WTC11 (cell line): ENCODE results near the gene MAPK12. TPM values are rescaled to one million over a fixed set of nuclear protein-coding genes. Genes with fewer than 3 reads are reported as not detected.

ENCODE experiments used
- ATAC-seq: fragments of 200-7000 bp; cut with Tn5 transposase; 2 replicates; pipeline ENCODE4 v1.10.0; 2021; ENCODE audit warnings: mild to moderate bottlenecking, moderate library complexity
- CTCF ChIA-PET: fragments of 300-600 bp; sonication (Branson Sonifier 250); formaldehyde crosslinking; loops from one replicate; lab custom pipeline; 2021; ENCODE audit warnings: antibody characterized with exemption; lab: Charles Lee
- POLR2A ChIA-PET: fragments of 350-600 bp; sonication (Branson Sonifier 250); formaldehyde crosslinking; loops from one replicate; lab custom pipeline; 2021; ENCODE audit warnings: antibody characterized with exemption; lab: Charles Lee
- DNase-seq: peaks from one replicate; pipeline ENCODE4 v3.0.0; 2021; ENCODE audit warnings: low spot score
- H3K27ac Mint-ChIP-seq: 2 replicates; pipeline ENCODE4 v1.8.0; 2021; ENCODE audit warnings: mixed read lengths
- H3K27me3 Mint-ChIP-seq: 2 replicates; pipeline ENCODE4 v1.8.0; 2021; ENCODE audit warnings: low read depth, mild to moderate bottlenecking, moderate library complexity, mixed read lengths
- H3K36me3 Mint-ChIP-seq: 2 replicates; pipeline ENCODE4 v1.8.0; 2021; ENCODE audit warnings: mixed read lengths
- H3K4me1 Mint-ChIP-seq: 2 replicates; pipeline ENCODE4 v1.8.0; 2022; ENCODE audit warnings: mixed read lengths
- H3K4me3 Mint-ChIP-seq: 2 replicates; pipeline ENCODE4 v1.8.0; 2021; ENCODE audit warnings: mild to moderate bottlenecking, moderate library complexity, mixed read lengths
- H3K9me3 Mint-ChIP-seq: 2 replicates; pipeline ENCODE4 v1.8.0; 2021; ENCODE audit warnings: mixed read lengths
- AR ChIP-seq: fragments of 250-450 bp; sonication (Bioruptor Pico); IDR thresholded peaks from 2 replicates; pipeline ENCODE4 v1.9.0; 2021; ENCODE audit warnings: mild to moderate bottlenecking
- FOXK1 ChIP-seq: sonication (generic); formaldehyde crosslinking; IDR thresholded peaks from 2 replicates; pipeline ENCODE4 v1.8.0; 2022; ENCODE audit warnings: mild to moderate bottlenecking, moderate library complexity, missing genetic modification reagents
- GTF2I ChIP-seq: fragments of 250-450 bp; sonication (Bioruptor Pico); conservative IDR thresholded peaks from 2 replicates; pipeline ENCODE4 v1.4.0; 2021; ENCODE audit warnings: mild to moderate bottlenecking
- IRF2 ChIP-seq: sonication (generic); formaldehyde crosslinking; IDR thresholded peaks from 2 replicates; pipeline ENCODE4 v1.8.0; 2022; ENCODE audit warnings: low read depth, missing genetic modification reagents, borderline replicate concordance
- JAZF1 ChIP-seq: fragments of 250-450 bp; sonication (Bioruptor Pico); IDR thresholded peaks from 2 replicates; pipeline ENCODE4 v1.9.0; 2021; ENCODE audit warnings: moderate library complexity, mild to moderate bottlenecking, inconsistent platforms
- MAX ChIP-seq: sonication (generic); formaldehyde crosslinking; IDR thresholded peaks from 2 replicates; pipeline ENCODE4 v1.8.0; 2022; ENCODE audit warnings: mild to moderate bottlenecking, missing genetic modification reagents
- MXD4 ChIP-seq: fragments of 250-450 bp; sonication (Bioruptor Pico); IDR thresholded peaks from 2 replicates; pipeline ENCODE4 v1.8.0; 2021; ENCODE audit warnings: mild to moderate bottlenecking, moderate library complexity, borderline replicate concordance
- NR3C1 ChIP-seq: sonication (generic); formaldehyde crosslinking; conservative IDR thresholded peaks from 2 replicates; pipeline ENCODE4 v1.8.1; 2023; ENCODE audit warnings: low read depth, mild to moderate bottlenecking, missing genetic modification reagents
- OVOL2 ChIP-seq: fragments of 250-450 bp; sonication (Bioruptor Pico); IDR thresholded peaks from 2 replicates; pipeline ENCODE4 v1.9.0; 2021; ENCODE audit warnings: mild to moderate bottlenecking, borderline replicate concordance
- PRRX2 ChIP-seq: fragments of 250-450 bp; sonication (Bioruptor Pico); IDR thresholded peaks from 2 replicates; pipeline ENCODE4 v1.8.0; 2021; ENCODE audit warnings: mild to moderate bottlenecking
- TCF7 ChIP-seq: sonication (generic); formaldehyde crosslinking; IDR thresholded peaks from 2 replicates; pipeline ENCODE4 v1.8.0; 2022; ENCODE audit warnings: mild to moderate bottlenecking, low read depth, missing genetic modification reagents, moderate library complexity
- ZBTB21 ChIP-seq: sonication (generic); formaldehyde crosslinking; IDR thresholded peaks from 2 replicates; pipeline ENCODE4 v1.8.1; 2023; ENCODE audit warnings: mild to moderate bottlenecking, missing genetic modification reagents, borderline replicate concordance
- ZBTB43 ChIP-seq: sonication (generic); formaldehyde crosslinking; IDR thresholded peaks from 2 replicates; pipeline ENCODE4 v1.8.1; 2023; ENCODE audit warnings: mild to moderate bottlenecking, missing genetic modification reagents
- ZNF263 ChIP-seq: sonication (generic); formaldehyde crosslinking; IDR thresholded peaks from 2 replicates; pipeline ENCODE4 v1.8.1; 2022; ENCODE audit warnings: low read depth, mild to moderate bottlenecking, moderate library complexity, missing genetic modification reagents
- ZNF425 ChIP-seq: fragments of 250-450 bp; sonication (Bioruptor Pico); conservative IDR thresholded peaks from 2 replicates; pipeline ENCODE4 v1.9.0; 2021; ENCODE audit warnings: mild to moderate bottlenecking
- total RNA-seq: library from RNA; stranded (reverse); gene quantifications from 3 replicates; pipeline ENCODE4 v1.2.3, GENCODE V29; 2021
- TF ChIP-seq, protein P1 (sequence below): fragments of 250-450 bp; sonication (Bioruptor Pico); IDR thresholded peaks from 2 replicates; pipeline ENCODE4 v1.8.0; 2021; ENCODE audit warnings: mild to moderate bottlenecking
- TF ChIP-seq, protein P2 (sequence below): sonication (generic); formaldehyde crosslinking; IDR thresholded peaks from 2 replicates; pipeline ENCODE4 v1.8.0; 2023; ENCODE audit warnings: mild to moderate bottlenecking, missing genetic modification reagents
- TF ChIP-seq, protein P3 (sequence below): fragments of 250-450 bp; sonication (Bioruptor Pico); IDR thresholded peaks from 2 replicates; pipeline ENCODE4 v1.9.0; 2021; ENCODE audit warnings: moderate library complexity, mild to moderate bottlenecking, inconsistent platforms, borderline replicate concordance
- TF ChIP-seq, protein P4 (sequence below): sonication (generic); formaldehyde crosslinking; conservative IDR thresholded peaks from 2 replicates; pipeline ENCODE4 v1.8.1; 2022; ENCODE audit warnings: mild to moderate bottlenecking, missing genetic modification reagents

Gene MAPK12
- total RNA-seq, 1 experiment from 2014 or later, result 31.0 TPM

DNA sequence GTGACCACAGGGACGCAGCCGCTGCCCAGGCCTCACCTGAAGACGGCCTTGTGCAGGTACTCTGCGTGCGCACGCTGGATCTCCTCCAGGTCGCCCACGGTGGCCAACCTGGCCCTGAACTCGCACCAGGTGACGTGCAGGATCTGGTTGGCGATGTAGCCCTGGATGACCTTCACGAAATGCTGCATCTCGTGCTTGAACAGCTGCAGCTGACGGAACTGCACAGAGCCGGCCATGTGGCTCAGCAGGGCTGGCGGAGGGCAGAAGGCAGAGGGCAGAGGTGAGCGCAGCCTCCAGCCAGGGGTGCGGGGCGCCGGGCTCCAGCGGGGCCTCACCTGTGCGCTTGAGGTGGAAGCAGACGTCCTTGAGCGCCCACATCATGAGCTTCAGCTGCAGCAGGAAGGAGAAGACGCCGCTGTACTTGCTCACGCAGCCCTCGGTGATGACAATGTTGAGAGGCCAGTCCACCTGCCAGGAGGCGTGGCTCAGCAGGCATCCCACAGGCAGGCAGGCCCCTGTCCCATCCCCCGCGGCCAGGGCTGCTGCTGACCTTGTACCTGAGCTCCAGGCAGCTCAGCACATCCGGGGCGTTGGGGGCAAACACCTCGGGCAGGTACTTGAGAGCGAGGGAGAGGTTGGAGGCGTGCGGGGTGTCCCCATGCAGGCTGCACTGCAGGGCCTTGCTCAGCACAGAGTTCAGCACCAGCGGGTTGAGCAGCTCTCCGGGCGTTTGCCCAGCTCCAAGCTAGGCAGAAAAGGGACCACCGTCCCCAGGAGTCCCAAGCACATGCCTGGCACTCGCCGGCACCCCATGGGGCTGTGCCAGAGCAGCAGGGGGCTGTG is 43.1 kb downstream of the MAPK12 start:
- DNase-seq, result no peak
- Mint-ChIP-seq H3K4me1 (peaks cover 5% of the 10 kb centered on the region; the same call in 1 of the 2 replicates), H3K9me3 (no peaks in the 10 kb centered on the region), H3K36me3 (peaks cover 41% of the 10 kb centered on the region), H3K4me3 (no peak overlapping the region), H3K27ac (no peak overlapping the region), H3K27me3 (no peaks in the 10 kb centered on the region)
- CTCF ChIA-PET, result interaction anchor here (0.6 to 1.8 kb wide), 5 partner anchors 10 to 148 kb away, joined by 3 to 7 read pairs (median 3); partner anchors contain the start of gene HDAC10
- TF ChIP-seq JAZF1 (CRISPR knock-in tag), result no peak
- TF ChIP-seq, protein P1, sequence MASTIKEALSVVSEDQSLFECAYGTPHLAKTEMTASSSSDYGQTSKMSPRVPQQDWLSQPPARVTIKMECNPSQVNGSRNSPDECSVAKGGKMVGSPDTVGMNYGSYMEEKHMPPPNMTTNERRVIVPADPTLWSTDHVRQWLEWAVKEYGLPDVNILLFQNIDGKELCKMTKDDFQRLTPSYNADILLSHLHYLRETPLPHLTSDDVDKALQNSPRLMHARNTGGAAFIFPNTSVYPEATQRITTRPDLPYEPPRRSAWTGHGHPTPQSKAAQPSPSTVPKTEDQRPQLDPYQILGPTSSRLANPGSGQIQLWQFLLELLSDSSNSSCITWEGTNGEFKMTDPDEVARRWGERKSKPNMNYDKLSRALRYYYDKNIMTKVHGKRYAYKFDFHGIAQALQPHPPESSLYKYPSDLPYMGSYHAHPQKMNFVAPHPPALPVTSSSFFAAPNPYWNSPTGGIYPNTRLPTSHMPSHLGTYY (CRISPR knock-in tag), result no peak
- no peak for TF ChIP-seq ZNF263 (CRISPR knock-in tag)
- no peak for TF ChIP-seq OVOL2
- POLR2A ChIA-PET, result no interaction called here
- no peak; the same call in 1 of the 2 replicates for ATAC-seq

DNA sequence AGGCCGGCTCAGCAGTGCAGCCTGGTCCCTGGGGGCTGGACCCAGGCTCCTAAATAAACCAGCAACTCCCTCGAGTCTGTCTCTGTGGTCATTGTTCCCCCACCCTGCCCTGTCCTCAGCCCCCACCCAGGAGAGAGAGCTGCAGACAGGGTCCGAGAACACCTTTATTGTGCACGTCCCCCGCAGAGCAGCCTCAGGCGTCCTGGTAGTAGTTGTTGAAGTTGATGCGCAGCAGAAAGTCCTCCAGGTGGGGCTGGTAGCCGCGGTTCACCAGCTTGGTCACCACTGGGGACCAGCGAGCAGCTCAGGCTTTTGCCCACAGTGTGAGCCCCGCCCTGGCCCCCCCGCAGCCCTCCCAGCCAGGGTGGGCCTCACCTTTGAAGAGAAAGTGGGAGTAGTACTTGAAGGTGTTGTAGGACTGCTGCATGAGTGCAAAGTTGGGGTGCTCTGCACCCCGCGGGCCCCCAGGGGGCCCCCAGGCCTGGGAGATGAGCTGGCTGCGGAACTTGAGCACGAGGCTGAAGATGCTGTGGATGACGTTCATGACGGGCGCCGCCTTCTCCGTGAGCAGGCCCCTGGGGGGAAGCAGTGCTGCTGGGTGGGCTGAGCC is 43.8 kb downstream of the MAPK12 start:
- Mint-ChIP-seq H3K36me3 (peaks cover 44% of the 10 kb centered on the region), H3K4me1 (peaks cover 5% of the 10 kb centered on the region; the same call in 1 of the 2 replicates), H3K27ac (no peak overlapping the region), H3K27me3 (no peaks in the 10 kb centered on the region), H3K4me3 (no peak overlapping the region), H3K9me3 (no peaks in the 10 kb centered on the region)
- ATAC-seq, result no peak
- ChIA-PET CTCF (interaction anchor here (1.4 to 1.8 kb wide), 2 partner anchors 11 to 34 kb away, joined by 3 to 7 read pairs; partner anchors contain the start of gene HDAC10), POLR2A (no interaction called here)
- no peak for DNase-seq
- TF ChIP-seq, protein P2, sequence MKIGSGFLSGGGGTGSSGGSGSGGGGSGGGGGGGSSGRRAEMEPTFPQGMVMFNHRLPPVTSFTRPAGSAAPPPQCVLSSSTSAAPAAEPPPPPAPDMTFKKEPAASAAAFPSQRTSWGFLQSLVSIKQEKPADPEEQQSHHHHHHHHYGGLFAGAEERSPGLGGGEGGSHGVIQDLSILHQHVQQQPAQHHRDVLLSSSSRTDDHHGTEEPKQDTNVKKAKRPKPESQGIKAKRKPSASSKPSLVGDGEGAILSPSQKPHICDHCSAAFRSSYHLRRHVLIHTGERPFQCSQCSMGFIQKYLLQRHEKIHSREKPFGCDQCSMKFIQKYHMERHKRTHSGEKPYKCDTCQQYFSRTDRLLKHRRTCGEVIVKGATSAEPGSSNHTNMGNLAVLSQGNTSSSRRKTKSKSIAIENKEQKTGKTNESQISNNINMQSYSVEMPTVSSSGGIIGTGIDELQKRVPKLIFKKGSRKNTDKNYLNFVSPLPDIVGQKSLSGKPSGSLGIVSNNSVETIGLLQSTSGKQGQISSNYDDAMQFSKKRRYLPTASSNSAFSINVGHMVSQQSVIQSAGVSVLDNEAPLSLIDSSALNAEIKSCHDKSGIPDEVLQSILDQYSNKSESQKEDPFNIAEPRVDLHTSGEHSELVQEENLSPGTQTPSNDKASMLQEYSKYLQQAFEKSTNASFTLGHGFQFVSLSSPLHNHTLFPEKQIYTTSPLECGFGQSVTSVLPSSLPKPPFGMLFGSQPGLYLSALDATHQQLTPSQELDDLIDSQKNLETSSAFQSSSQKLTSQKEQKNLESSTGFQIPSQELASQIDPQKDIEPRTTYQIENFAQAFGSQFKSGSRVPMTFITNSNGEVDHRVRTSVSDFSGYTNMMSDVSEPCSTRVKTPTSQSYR (CRISPR knock-in tag), result no peak
- TF ChIP-seq, protein P3, sequence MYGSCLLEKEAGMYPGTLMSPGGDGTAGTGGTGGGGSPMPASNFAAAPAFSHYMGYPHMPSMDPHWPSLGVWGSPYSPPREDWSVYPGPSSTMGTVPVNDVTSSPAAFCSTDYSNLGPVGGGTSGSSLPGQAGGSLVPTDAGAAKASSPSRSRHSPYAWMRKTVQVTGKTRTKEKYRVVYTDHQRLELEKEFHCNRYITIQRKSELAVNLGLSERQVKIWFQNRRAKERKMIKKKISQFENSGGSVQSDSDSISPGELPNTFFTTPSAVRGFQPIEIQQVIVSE, result no peak
- TF ChIP-seq OVOL2 (no peak), GTF2I (CRISPR knock-in tag) (no peak), MXD4 (CRISPR knock-in tag) (no peak), ZBTB43 (CRISPR knock-in tag) (no peak), MAX (CRISPR knock-in tag) (no peak), ZNF425 (CRISPR knock-in tag) (no peak), AR (CRISPR knock-in tag) (no peak), IRF2 (CRISPR knock-in tag) (no peak), NR3C1 (CRISPR knock-in tag) (no peak), ZBTB21 (CRISPR knock-in tag) (no peak), TCF7 (CRISPR knock-in tag) (no peak), PRRX2 (CRISPR knock-in tag) (no peak), FOXK1 (no peak)
- TF ChIP-seq, protein P4, sequence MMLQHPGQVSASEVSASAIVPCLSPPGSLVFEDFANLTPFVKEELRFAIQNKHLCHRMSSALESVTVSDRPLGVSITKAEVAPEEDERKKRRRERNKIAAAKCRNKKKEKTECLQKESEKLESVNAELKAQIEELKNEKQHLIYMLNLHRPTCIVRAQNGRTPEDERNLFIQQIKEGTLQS (CRISPR knock-in tag), result no peak
